SU-DHL-6 (cell line): ENCODE data around the gene SLC25A52.

Source experiments
- CTCF ChIP-seq: fragments of 200-600 bp; sonication (generic); IDR thresholded peaks from one replicate; pipeline ENCODE4 v1.5.1; 2017; ENCODE audit warnings: antibody characterized with exemption, mild to moderate bottlenecking, low read length, moderate library complexity; ENCODE audit not compliant: insufficient read depth, poor library complexity, severe bottlenecking
- EZH2phosphoT487 ChIP-seq: fragments of 200-600 bp; sonication (generic), shearing (Covaris generic); conservative IDR thresholded peaks from 2 replicates; pipeline ENCODE4 v1.6.1; 2018; ENCODE audit warnings: mild to moderate bottlenecking, antibody characterized with exemption, low read length, moderate library complexity, mixed read lengths

- TF ChIP-seq CTCF (no peak), EZH2phosphoT487 (no peak)
Observed at GRCh38 chr18:31760695-31761094, at the start of gene SLC25A52.
